NCI-H2227 treated with DMSO at 0.1 percent for 48 hours (cell line): ENCODE data around the gene LRRC72.
"Not testable (repeated sequence)": the region's sequence is repeated elsewhere in the genome, so short reads cannot be mapped to it uniquely, and the experiment has no call there.

Experiments used
- DNase-seq: peaks from one replicate; lab custom pipeline; 2025; lab: John Stamatoyannopoulos, UW

Gene LRRC72

DNA sequence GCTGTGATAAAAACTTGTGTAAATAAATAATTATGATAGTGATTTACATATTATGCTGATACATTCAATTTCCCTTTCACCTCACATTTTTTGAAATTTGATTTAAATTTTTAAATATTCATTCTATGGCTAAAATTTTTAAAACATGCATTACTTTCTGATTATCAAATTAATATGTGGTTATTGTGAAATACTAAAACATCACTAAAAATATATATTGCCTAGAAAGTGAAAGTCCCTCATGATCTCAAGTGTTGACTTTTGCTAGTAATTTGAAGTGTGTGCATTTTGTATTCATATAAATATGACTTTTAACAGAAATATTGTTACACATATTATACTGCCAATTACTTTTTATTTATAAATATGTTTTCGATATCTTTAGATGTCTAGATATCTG, 3.1 kb downstream of the LRRC72 start:
- no peak for DNase-seq

DNA sequence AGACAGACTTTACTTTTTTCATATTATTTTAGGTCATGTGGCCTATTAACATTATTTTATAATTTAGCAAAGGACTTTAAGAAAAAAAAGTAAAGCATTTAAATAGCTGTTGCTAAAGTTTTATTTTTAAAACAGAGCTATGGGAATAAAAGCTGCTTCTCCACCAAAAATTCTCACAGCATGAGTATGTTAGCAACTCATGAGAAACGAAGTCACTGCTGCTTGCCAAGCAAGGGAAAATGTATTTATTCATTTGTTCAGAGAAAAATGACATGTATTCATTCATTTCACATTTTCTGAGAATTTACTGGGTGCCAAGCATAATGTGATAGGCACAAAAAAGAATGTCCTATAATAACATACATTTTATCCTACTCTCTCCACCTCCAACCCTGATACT, 5.1 kb downstream of the LRRC72 start:
- peak; percentile 39 for DNase-seq

GRCh38 chr7:16532272-16532671, 5.6 kb downstream of the LRRC72 start:
- DNase-seq, result peak; percentile 82

- DNase-seq, result no peak
Observed at GRCh38 chr7:16535500-16535899, 8.9 kb downstream of the LRRC72 start.

GRCh38 chr7:16540559-16540958, 13.9 kb downstream of the LRRC72 start:
- DNase-seq, result not testable (repeated sequence)

DNA sequence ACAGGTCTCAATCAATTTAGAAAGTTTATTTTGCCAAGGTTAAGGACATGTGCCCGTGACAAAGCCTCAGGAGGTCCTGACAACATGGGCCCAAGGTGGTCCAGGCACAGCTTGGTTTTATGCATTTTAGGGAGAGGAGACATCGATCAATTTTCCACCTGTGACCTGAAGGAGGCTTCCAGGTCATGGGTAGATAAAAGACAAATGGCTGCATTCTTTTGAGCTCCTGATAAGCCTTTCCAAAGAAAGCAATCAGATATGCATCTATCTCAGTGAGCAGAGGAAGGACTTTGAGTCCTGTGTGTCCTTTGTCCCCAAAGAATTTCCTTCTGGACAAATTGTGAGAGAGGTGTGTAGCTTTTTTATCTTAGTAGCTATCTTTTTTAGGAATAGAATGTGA, 15.8 kb downstream of the LRRC72 start:
- DNase-seq, result no peak

DNA sequence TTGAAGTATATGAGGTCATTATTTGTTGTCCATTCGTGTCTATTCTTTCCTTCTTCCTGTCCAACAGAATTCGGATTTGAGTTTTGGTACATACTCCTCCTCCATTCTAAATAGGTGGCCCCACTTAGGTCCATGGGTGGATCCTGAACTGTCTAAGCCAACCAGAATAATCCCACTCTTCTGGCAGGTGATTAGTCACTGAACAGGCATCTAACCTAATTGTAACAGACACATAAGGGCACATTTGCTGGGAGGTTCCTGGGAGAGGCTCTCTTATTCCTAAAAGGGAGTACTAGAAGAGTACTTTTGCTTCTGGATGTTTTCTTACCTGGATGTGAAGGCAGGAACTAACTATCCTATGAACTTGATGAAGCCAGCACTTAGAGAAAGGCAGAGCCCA, 16.8 kb downstream of the LRRC72 start:
- no peak for DNase-seq

DNA sequence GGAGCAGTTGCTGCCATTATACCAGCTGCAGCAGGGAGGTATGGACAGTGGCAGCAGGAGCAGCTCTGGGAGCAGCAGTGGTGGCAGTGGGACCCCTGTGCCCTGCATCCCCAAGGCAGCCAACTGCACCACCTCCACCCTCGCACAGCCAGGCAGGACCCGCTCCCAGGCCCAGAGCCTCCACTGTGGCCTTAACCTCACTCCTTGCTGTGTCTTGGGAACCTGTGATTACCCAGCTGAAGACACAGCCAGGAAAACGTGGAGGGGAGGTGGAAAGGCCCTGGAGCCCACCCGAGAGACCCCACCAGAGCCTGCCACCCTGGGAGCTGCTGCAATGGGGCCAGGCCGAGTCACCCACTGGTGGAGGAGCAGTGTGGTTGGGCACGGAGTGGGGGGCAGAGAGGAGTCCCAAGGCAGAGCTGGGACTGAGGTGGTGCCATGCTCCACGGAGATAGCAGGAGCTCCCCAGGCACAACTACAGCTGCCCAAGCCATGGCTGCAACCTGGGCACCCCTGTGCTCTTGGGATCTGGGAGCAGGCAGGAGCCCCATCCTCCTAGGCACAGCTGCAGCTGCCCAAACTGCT, 20.4 kb downstream of the LRRC72 start:
- no peak for DNase-seq

DNA sequence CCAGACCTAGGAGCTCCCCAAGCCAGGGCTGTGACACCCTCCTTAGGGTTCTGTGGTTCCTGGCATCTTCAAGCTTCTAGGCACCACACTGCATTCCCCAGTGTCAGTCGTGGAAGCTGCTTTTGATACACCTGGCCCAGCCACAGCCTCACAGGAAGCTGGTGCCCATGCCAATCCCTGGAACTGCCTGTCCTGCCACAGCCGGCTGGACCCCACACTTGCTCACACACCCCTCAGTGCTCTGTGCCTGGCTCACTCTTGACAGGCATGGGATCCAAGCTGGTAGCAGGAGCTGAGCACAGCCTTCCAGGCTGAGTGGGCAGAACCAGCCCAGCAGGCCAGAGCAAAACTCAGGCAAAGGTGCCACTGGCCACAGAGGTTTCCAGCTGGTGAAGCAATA, 21.8 kb downstream of the LRRC72 start:
- DNase-seq, result no peak

DNA sequence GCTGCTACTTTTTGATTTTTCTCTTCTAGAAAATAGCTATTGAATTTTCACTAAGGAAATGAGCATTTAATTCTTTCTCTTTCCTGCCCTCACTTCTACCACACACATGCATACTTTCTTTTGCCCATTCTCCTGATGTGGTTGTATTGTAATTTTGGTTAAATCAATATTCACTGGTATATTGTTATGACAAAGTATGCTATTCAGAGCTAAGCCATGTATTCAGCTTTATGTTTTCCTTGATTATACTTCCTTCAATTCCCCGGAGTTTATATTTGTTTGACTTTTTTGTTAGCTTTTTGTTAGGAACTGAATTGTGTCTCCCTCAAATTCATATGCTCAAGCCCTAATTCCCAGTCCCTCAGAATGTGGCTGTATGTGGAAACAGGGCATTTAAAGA, 24.0 kb downstream of the LRRC72 start:
- DNase-seq, result no peak

GRCh38 chr7:16554518-16555236, 28.1 kb downstream of the LRRC72 start:
- DNase-seq, result no peak

DNA sequence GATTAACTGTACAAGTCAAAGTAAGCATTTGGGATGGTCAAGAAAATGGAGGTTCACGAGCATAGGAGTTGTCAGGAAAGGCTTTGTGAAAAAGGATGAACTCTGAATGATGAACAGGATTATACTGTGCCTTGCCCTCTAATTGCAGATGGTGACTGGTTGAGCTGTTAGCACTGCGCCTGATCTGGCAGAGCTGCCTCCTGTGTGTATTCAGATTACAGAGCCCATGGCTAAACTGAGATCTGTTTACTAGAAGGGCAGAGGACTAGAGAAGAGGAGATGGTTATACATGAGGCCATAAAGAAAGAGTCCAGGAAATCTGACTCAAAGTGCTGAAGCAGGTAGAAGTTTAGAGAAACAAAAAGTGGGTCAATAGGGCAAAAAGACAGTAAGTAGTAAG, 29.7 kb downstream of the LRRC72 start:
- no peak for DNase-seq

GRCh38 chr7:16558761-16559302, 32.2 kb downstream of the LRRC72 start:
- DNase-seq, result no peak

- no peak for DNase-seq
Observed at GRCh38 chr7:16559497-16560179, 33.0 kb downstream of the LRRC72 start.

- DNase-seq, result no peak
Observed at GRCh38 chr7:16561943-16562342, 35.3 kb downstream of the LRRC72 start.

GRCh38 chr7:16562456-16563220, 36.0 kb downstream of the LRRC72 start:
- no peak for DNase-seq

GRCh38 chr7:16563281-16564022, 36.8 kb downstream of the LRRC72 start:
- DNase-seq, result no peak

GRCh38 chr7:16564023-16564380, 37.4 kb downstream of the LRRC72 start:
- DNase-seq, result no peak

GRCh38 chr7:16564909-16565426, 38.3 kb downstream of the LRRC72 start:
- peak; percentile 43 for DNase-seq

DNA sequence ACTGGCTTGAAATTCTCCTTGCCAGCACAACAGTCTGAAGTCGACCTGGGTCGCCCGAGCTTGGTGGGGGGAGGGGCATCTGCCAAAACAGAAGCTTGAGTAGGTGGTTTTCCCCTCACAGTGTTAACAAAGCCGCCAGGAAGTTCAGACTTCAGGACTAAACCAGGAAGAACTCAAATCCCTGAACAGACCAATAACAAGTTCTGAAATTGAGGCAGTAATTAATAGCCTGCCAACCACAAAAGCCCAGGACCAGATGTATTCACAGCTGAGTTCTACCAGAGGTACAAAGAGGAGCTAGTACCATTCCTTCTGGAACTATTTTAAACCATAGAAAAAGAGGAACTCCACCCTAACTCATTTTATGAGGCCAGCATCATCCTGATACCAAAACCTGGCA, 45.3 kb downstream of the LRRC72 start:
- no peak for DNase-seq

DNA sequence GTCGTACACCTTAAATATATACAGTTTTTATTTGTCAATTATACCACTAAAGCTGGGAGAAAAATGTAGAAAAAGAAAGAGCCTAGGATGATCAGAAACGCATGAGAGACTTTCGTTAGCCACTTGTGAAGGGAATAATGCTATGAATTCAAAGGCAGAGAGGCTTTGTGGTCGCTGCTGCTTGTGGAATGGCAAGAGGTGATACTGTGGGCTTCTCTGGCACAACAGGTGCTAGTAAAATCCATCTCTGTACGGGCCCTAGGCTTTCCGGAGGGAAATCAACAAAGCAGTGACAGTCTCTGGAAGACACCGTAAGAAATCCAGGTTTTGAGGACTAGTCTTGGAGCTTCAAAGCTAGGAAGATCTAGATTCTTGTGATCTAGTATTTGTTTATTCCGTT, 52.6 kb downstream of the LRRC72 start:
- DNase-seq, result no peak

DNA sequence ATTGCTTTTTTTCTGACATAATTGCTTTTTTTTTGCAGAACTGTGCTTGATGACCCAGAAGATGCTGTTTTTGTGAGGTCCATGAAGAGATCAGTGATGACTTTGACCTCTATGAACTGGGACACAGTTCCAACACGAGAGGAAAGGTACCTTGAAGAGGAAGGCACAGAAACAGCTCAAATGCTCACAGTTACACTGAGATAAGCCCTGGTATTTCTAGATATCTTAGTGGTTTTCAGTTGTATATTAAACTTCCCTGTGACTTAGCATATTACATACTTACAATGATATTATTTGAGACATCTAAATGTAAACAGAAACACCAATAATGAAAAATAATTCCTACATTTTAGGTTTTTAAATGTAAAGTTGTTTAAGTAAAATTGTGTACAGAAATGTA, 54.7 kb downstream of the LRRC72 start:
- DNase-seq, result no peak
